KMS-11 (cell line): ENCODE measurements around the gene PDE4D.
"Not testable (repeated sequence)": the region's sequence is repeated elsewhere in the genome, so short reads cannot be mapped to it uniquely, and the experiment has no call there.

ENCODE experiments used
- H2AFZ ChIP-seq: fragments of 200-600 bp; sonication (generic); 2 replicates; pipeline ENCODE4 v1.6.1; 2016; ENCODE audit warnings: antibody characterized with exemption, mixed run types, low read depth
- H3K27ac ChIP-seq: fragments of 200-600 bp; sonication (generic); 2 replicates; pipeline ENCODE4 v1.6.1; 2016; ENCODE audit warnings: mild to moderate bottlenecking, mixed run types
- H3K27me3 ChIP-seq: fragments of 200-600 bp; sonication (generic); 2 replicates; pipeline ENCODE4 v1.6.1; 2017; ENCODE audit warnings: mild to moderate bottlenecking, low read depth, mixed run types, moderate library complexity; ENCODE audit not compliant: insufficient read depth
- H3K36me3 ChIP-seq: fragments of 200-600 bp; sonication (generic); 2 replicates; pipeline ENCODE4 v1.6.1; 2017; ENCODE audit warnings: mild to moderate bottlenecking, mixed run types; ENCODE audit not compliant: insufficient read depth
- H3K4me1 ChIP-seq: fragments of 200-600 bp; sonication (generic); 2 replicates; pipeline ENCODE4 v1.6.1; 2016; ENCODE audit warnings: mild to moderate bottlenecking, low read depth, mixed run types; ENCODE audit not compliant: poor library complexity, severe bottlenecking
- H3K4me2 ChIP-seq: fragments of 200-600 bp; sonication (generic); 2 replicates; pipeline ENCODE4 v1.7.0; 2016; ENCODE audit warnings: mild to moderate bottlenecking, mixed run types
- H3K4me3 ChIP-seq: fragments of 200-600 bp; sonication (generic); IDR thresholded peaks from 2 replicates; pipeline ENCODE4 v1.6.1; 2017; ENCODE audit warnings: low read depth, low read length, mixed read lengths; ENCODE audit not compliant: insufficient read depth
- H3K79me2 ChIP-seq: fragments of 200-600 bp; sonication (generic); 2 replicates; pipeline ENCODE4 v1.6.1; 2016; ENCODE audit warnings: low read depth, mixed run types; ENCODE audit not compliant: insufficient read depth
- H3K9ac ChIP-seq: fragments of 200-600 bp; sonication (generic); 2 replicates; pipeline ENCODE4 v1.6.1; 2016; ENCODE audit warnings: mild to moderate bottlenecking, mixed run types
- H4K20me1 ChIP-seq: fragments of 200-600 bp; sonication (generic); 2 replicates; pipeline ENCODE4 v1.6.1; 2016; ENCODE audit warnings: mild to moderate bottlenecking, mixed run types; ENCODE audit not compliant: insufficient read depth
- CTCF ChIP-seq: fragments of 200-600 bp; sonication (generic); conservative IDR thresholded peaks from 2 replicates; pipeline ENCODE4 v1.6.1; 2017; ENCODE audit warnings: low read depth, mild to moderate bottlenecking, antibody characterized with exemption, low read length, moderate library complexity, mixed read lengths

Gene PDE4D

GRCh38 chr5:58998544-58998943 lies 895.0 kb downstream of the PDE4D start:
- H3K36me3 ChIP-seq, result no peaks in the 10 kb centered on the region; the same call in 1 of the 2 replicates

GRCh38 chr5:58995779-58996178 lies 897.7 kb downstream of the PDE4D start:
- not testable (repeated sequence) for H3K36me3 ChIP-seq, H3K9ac ChIP-seq, H3K27ac ChIP-seq, H3K27me3 ChIP-seq, H2AFZ ChIP-seq, H3K4me2 ChIP-seq, H3K4me3 ChIP-seq
- H3K79me2 ChIP-seq, result peaks cover 82% of the 10 kb centered on the region
- H4K20me1 ChIP-seq, result peaks cover 13% of the 10 kb centered on the region; the same call in 1 of the 2 replicates
- H3K4me1 ChIP-seq, result peaks cover 75% of the 10 kb centered on the region

More at GRCh38 chr5:58998544-58998943, 895.0 kb downstream of the PDE4D start:
- Histone ChIP-seq H3K79me2 (peaks cover 99% of the 10 kb centered on the region), H2AFZ (no peak overlapping the region), H3K4me3 (no peak overlapping the region), H4K20me1 (peaks cover 35% of the 10 kb centered on the region), H3K27me3 (no peaks in the 10 kb centered on the region), H3K9ac (no peak overlapping the region), H3K4me2 (no peak overlapping the region), H3K27ac (no peak overlapping the region), H3K4me1 (peaks cover 61% of the 10 kb centered on the region)
- TF ChIP-seq CTCF, result no peak

- H3K4me1 ChIP-seq, result peaks cover 82% of the 10 kb centered on the region
- H3K4me2 ChIP-seq, result peak overlapping the region; percentile 56; the same call in 1 of the 2 replicates
- no peak overlapping the region for H2AFZ ChIP-seq
- H3K27ac ChIP-seq, result peak overlapping the region; percentile 17; the same call in 1 of the 2 replicates
- no peak for TF ChIP-seq CTCF
- no peak overlapping the region for H3K4me3 ChIP-seq
- H3K79me2 ChIP-seq, result peaks cover 68% of the 10 kb centered on the region
- no peak overlapping the region for H3K9ac ChIP-seq
- H4K20me1 ChIP-seq, result peaks cover 7% of the 10 kb centered on the region; the same call in 1 of the 2 replicates
- H3K36me3 ChIP-seq, result peaks cover 4% of the 10 kb centered on the region; the same call in 1 of the 2 replicates
- H3K27me3 ChIP-seq, result no peaks in the 10 kb centered on the region
These were observed 900.1 kb downstream of the PDE4D start for GRCh38 chr5:58993461-58993860.

GRCh38 chr5:58988938-58989337 lies 904.6 kb downstream of the PDE4D start:
- Histone ChIP-seq H3K79me2 (peaks cover 23% of the 10 kb centered on the region), H3K4me2 (no peak overlapping the region), H3K27me3 (no peaks in the 10 kb centered on the region), H3K4me1 (peaks cover 46% of the 10 kb centered on the region), H4K20me1 (no peaks in the 10 kb centered on the region), H3K36me3 (peaks cover 7% of the 10 kb centered on the region; the same call in 1 of the 2 replicates), H3K9ac (no peak overlapping the region), H2AFZ (no peak overlapping the region), H3K27ac (no peak overlapping the region), H3K4me3 (no peak overlapping the region)
- peak; percentile 25; the same call in 1 of the 2 replicates for TF ChIP-seq CTCF

- peaks cover 8% of the 10 kb centered on the region; the same call in 1 of the 2 replicates for H3K79me2 ChIP-seq
- no peak overlapping the region for H3K4me3 ChIP-seq
- peaks cover 28% of the 10 kb centered on the region for H3K4me1 ChIP-seq
- no peak overlapping the region for H3K4me2 ChIP-seq
- no peak for TF ChIP-seq CTCF
- H3K36me3 ChIP-seq, result peaks cover 7% of the 10 kb centered on the region; the same call in 1 of the 2 replicates
- H2AFZ ChIP-seq, result no peak overlapping the region
- no peaks in the 10 kb centered on the region for H3K27me3 ChIP-seq
- no peaks in the 10 kb centered on the region for H4K20me1 ChIP-seq
- no peak overlapping the region for H3K9ac ChIP-seq
- H3K27ac ChIP-seq, result no peak overlapping the region
These were observed 906.3 kb downstream of the PDE4D start for GRCh38 chr5:58987193-58987592.
